Neural cell (in vitro differentiated cells): ENCODE results near the gene LBR. TPM values are rescaled to one million over a fixed set of nuclear protein-coding genes. Genes with fewer than 3 reads are reported as not detected.

Experiments
- H2AFZ ChIP-seq: fragments of 200-600, 300-800 bp; sonication (generic), shearing (Covaris generic); 2 replicates; pipeline ENCODE4 v1.6.0; 2014; ENCODE audit warnings: low read depth, mild to moderate bottlenecking, antibody characterized with exemption, low read length, moderate library complexity
- H3F3A ChIP-seq: fragments of 200-600 bp; shearing (Covaris generic); 2 replicates; pipeline ENCODE4 v1.6.1; 2016; ENCODE audit warnings: mild to moderate bottlenecking, moderate library complexity, mixed read lengths, antibody characterized with exemption, low read length; ENCODE audit not compliant: insufficient read depth, poor library complexity, severe bottlenecking
- H3K27ac ChIP-seq: fragments of 200-600, 300-800 bp; sonication (generic), shearing (Covaris generic); 2 replicates; pipeline ENCODE4 v1.5.1; 2014; ENCODE audit warnings: mild to moderate bottlenecking, low read length, moderate library complexity
- H3K27me3 ChIP-seq: fragments of 300-800, 200-600 bp; sonication (generic), shearing (Covaris generic); 2 replicates; pipeline ENCODE4 v1.6.0; 2014; ENCODE audit warnings: mild to moderate bottlenecking, low read depth, low read length, moderate library complexity; ENCODE audit not compliant: insufficient read depth
- H3K36me3 ChIP-seq: fragments of 300-800, 200-600 bp; sonication (generic), shearing (Covaris generic); 2 replicates; pipeline ENCODE4 v1.5.1; 2014; ENCODE audit warnings: mild to moderate bottlenecking, antibody characterized with exemption, low read length, moderate library complexity; ENCODE audit not compliant: insufficient read depth
- H3K4me2 ChIP-seq: fragments of 300-800, 200-600 bp; sonication (generic), shearing (Covaris generic); 2 replicates; pipeline ENCODE4 v1.6.0; 2014; ENCODE audit warnings: mild to moderate bottlenecking, low read length
- H3K4me3 ChIP-seq: fragments of 300-800, 200-600 bp; sonication (generic), shearing (Covaris generic); 2 replicates; pipeline ENCODE4 v1.5.1; 2014; ENCODE audit warnings: mild to moderate bottlenecking, low read length, moderate library complexity
- H3K79me2 ChIP-seq: fragments of 200-600 bp; shearing (Covaris generic); replicated peaks from 2 replicates; pipeline ENCODE4 v1.6.0; 2014; ENCODE audit warnings: mild to moderate bottlenecking, low read length, moderate library complexity; ENCODE audit not compliant: insufficient read depth
- H3K9ac ChIP-seq: fragments of 300-800, 200-600 bp; sonication (generic), shearing (Covaris generic); 2 replicates; pipeline ENCODE4 v1.6.1; 2016; ENCODE audit warnings: mild to moderate bottlenecking, low read length, mixed read lengths
- H3K9me2 ChIP-seq: fragments of 200-600 bp; shearing (Covaris generic); 2 replicates; pipeline ENCODE4 v1.6.1; 2016; ENCODE audit warnings: mild to moderate bottlenecking, low read length, mixed read lengths; ENCODE audit not compliant: insufficient read depth
- H3K9me3 ChIP-seq: fragments of 200-600, 300-800 bp; sonication (generic), shearing (Covaris generic); 2 replicates; pipeline ENCODE4 v1.6.1; 2016; ENCODE audit warnings: mild to moderate bottlenecking, mixed run types, low read length, moderate library complexity, mixed read lengths
- H4K20me1 ChIP-seq: fragments of 200-600 bp; shearing (Covaris generic); 2 replicates; pipeline ENCODE4 v1.6.1; 2016; ENCODE audit warnings: mild to moderate bottlenecking, mixed run types; ENCODE audit not compliant: insufficient read depth
- CTCF ChIP-seq: fragments of 450-650 bp; IDR thresholded peaks from 2 replicates; pipeline ENCODE4 v1.5.1; 2014; ENCODE audit warnings: antibody characterized with exemption, mild to moderate bottlenecking, moderate library complexity; ENCODE audit not compliant: poor library complexity, severe bottlenecking
- EZH2 ChIP-seq: fragments of 200-600, 300-800 bp; shearing (Covaris generic), sonication (generic); IDR thresholded peaks from 2 replicates; pipeline ENCODE4 v1.6.1; 2014; ENCODE audit warnings: antibody characterized with exemption, low read length, borderline replicate concordance, mild to moderate bottlenecking; ENCODE audit not compliant: insufficient read depth, poor library complexity, severe bottlenecking
- POLR2AphosphoS5 ChIP-seq: IDR thresholded peaks from 2 replicates; pipeline ENCODE4 v1.6.1; 2012
- RAD21 ChIP-seq: fragments of 450-650 bp; conservative IDR thresholded peaks from 2 replicates; pipeline ENCODE4 v1.6.1; 2014; ENCODE audit warnings: antibody characterized with exemption, mild to moderate bottlenecking, moderate library complexity
- REST ChIP-seq: IDR thresholded peaks from 2 replicates; pipeline ENCODE4 v1.6.1; 2012; ENCODE audit warnings: borderline replicate concordance
- TAF1 ChIP-seq: IDR thresholded peaks from 2 replicates; pipeline ENCODE4 v1.6.1; 2012; ENCODE audit warnings: low read depth
- polyA plus RNA-seq: library from polyadenylated mRNA; depleted of rRNA; stranded (reverse); fragments of >200 nt; gene quantifications from 2 replicates; pipeline ENCODE4 v1.2.3, GENCODE V29; 2014

LBR gene
- polyA plus RNA-seq, 1 donor from 2014 or later = 156 TPM

- Histone ChIP-seq H3K79me2 (no peaks in the 10 kb centered on the region), H4K20me1 (no peaks in the 10 kb centered on the region), H3K9me3 (no peaks in the 10 kb centered on the region), H3K4me2 (no peak overlapping the region), H3K27me3 (no peaks in the 10 kb centered on the region), H3K36me3 (no peaks in the 10 kb centered on the region), H3F3A (no peaks in the 10 kb centered on the region), H3K9ac (no peak overlapping the region), H3K27ac (no peak overlapping the region), H2AFZ (no peak overlapping the region), H3K4me3 (no peak overlapping the region), H3K9me2 (no peaks in the 10 kb centered on the region)
- TF ChIP-seq REST (no peak), TAF1 (no peak)
These were observed 54.7 kb downstream of the LBR start for GRCh38 chr1:225373155-225373554.

GRCh38 chr1:225371366-225372010 is 56.4 kb downstream of the LBR start:
- Histone ChIP-seq H3F3A (no peaks in the 10 kb centered on the region), H4K20me1 (no peaks in the 10 kb centered on the region), H2AFZ (no peak overlapping the region), H3K79me2 (no peaks in the 10 kb centered on the region), H3K4me3 (no peak overlapping the region), H3K9me3 (no peaks in the 10 kb centered on the region), H3K9me2 (no peaks in the 10 kb centered on the region), H3K9ac (no peak overlapping the region), H3K4me2 (no peak overlapping the region), H3K27ac (no peak overlapping the region), H3K27me3 (no peaks in the 10 kb centered on the region), H3K36me3 (no peaks in the 10 kb centered on the region)
- no peak for TF ChIP-seq RAD21
- no peak for TF ChIP-seq REST
- no peak for TF ChIP-seq EZH2
- TF ChIP-seq POLR2AphosphoS5 = no peak
- no peak for TF ChIP-seq CTCF
- TF ChIP-seq TAF1 = no peak
